Kidney epithelial cell (primary cell): ENCODE results near the gene FHOD3. TPM values are rescaled to one million over a fixed set of nuclear protein-coding genes. Genes with fewer than 3 reads are reported as not detected.

Experiments
- DNase-seq: peaks from one replicate; pipeline ENCODE4 v3.0.0-alpha.2; 2010; ENCODE audit warnings: low read depth
- H3K27me3 ChIP-seq: 2 replicates; pipeline ENCODE4 v1.6.0; 2011; ENCODE audit warnings: low read length; ENCODE audit not compliant: control insufficient read depth, insufficient read depth
- H3K36me3 ChIP-seq: 2 replicates; pipeline ENCODE4 v1.5.1; 2011; ENCODE audit warnings: low read length; ENCODE audit not compliant: control insufficient read depth, insufficient read depth
- H3K4me3 ChIP-seq: 2 replicates; pipeline ENCODE4 v1.5.1; 2011; ENCODE audit warnings: low read depth, mild to moderate bottlenecking, control low read depth, low read length
- total RNA-seq: library from RNA; depleted of rRNA; stranded (reverse); fragments of >200 nt; gene quantifications from 2 replicates; pipeline ENCODE4 v1.2.3, GENCODE V29; 2015
- TF ChIP-seq, protein P1 (sequence below): IDR thresholded peaks from 2 replicates; pipeline ENCODE4 v1.5.1; 2011; ENCODE audit warnings: mild to moderate bottlenecking, moderate library complexity, low read length, control low read depth, inconsistent platforms; ENCODE audit not compliant: insufficient read depth, poor library complexity, severe bottlenecking

The FHOD3 gene
- total RNA-seq, 1 donor from 2014 or later = 47.2 TPM

DNA sequence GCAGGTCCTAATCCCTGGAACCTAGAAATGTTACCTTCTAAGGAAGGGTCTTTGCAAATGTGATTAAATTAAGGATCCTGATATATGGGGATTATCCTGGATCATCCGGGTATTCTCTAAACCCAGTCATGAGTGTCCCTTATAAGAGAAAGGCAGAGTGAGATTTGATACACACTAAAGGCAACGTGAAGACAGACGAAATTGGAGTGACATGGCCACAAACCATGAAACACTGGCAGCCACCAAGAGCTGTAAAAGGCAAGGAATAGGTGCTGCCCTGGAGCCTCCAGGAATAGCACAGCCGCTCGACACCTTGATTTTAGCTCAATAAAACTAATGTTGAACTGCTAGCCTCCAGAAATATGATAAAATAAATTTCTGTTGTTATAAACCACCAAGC is 486.3 kb downstream of the FHOD3 start:
- Histone ChIP-seq H3K27me3 (no peaks in the 10 kb centered on the region), H3K36me3 (peaks cover 2% of the 10 kb centered on the region), H3K4me3 (no peak overlapping the region)
- no peak for DNase-seq
- TF ChIP-seq, protein P1, sequence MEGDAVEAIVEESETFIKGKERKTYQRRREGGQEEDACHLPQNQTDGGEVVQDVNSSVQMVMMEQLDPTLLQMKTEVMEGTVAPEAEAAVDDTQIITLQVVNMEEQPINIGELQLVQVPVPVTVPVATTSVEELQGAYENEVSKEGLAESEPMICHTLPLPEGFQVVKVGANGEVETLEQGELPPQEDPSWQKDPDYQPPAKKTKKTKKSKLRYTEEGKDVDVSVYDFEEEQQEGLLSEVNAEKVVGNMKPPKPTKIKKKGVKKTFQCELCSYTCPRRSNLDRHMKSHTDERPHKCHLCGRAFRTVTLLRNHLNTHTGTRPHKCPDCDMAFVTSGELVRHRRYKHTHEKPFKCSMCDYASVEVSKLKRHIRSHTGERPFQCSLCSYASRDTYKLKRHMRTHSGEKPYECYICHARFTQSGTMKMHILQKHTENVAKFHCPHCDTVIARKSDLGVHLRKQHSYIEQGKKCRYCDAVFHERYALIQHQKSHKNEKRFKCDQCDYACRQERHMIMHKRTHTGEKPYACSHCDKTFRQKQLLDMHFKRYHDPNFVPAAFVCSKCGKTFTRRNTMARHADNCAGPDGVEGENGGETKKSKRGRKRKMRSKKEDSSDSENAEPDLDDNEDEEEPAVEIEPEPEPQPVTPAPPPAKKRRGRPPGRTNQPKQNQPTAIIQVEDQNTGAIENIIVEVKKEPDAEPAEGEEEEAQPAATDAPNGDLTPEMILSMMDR = no peak

DNA sequence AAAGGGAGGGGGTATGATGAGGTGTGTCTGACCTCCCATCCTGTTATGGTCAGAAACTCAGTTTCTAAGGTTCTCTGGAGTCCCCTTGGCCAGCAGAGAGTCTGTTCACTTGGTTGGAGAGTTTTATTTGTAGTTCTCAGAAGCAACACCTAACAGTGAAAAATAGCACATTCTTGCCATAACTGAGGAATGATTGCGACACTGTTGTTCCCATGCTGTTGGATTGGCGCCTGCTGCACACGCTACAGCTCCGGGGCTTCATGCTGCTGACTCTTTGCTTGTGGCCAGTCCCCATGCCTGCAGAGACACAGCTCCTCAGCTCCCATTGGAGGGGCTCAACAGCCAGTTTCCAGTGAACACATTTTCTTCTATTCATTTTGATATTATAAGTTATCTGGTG is 489.2 kb downstream of the FHOD3 start:
- TF ChIP-seq, protein P1 = no peak
- H3K4me3 ChIP-seq = no peak overlapping the region
- DNase-seq = peak; percentile 56
- H3K27me3 ChIP-seq = no peaks in the 10 kb centered on the region
- H3K36me3 ChIP-seq = no peaks in the 10 kb centered on the region

DNA sequence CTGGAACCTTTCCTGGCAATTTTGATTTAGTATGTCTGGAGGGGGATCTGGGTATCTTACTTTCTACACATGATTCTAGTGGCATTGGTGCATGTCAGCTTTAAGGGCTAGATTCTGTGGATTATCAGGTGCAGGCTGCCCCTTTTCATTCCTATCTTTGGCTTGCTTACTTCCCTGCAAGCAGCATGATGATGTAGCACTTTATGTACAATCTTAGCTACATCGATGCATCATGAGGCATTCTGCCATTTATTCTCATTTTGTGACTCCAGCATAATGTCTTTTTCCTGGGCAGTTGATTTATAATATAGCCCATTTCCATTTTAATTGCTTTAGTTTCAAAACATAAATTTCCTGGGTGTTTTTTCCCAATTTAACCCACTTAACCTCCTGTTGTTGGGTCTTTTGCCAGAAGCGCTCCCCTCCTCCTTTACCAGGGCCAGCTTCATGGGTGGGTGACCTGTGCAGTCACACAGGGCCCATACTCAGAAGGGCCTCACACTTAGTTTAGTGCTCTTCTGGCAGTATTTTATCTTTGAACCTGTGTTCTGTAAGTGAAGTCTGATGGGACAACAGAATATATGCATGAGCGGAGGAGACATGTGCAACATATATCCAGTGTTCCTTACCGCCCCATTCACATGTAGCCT is 495.2 kb downstream of the FHOD3 start:
- TF ChIP-seq, protein P1 = no peak
- Histone ChIP-seq H3K36me3 (peaks cover 1% of the 10 kb centered on the region), H3K4me3 (no peak overlapping the region), H3K27me3 (no peaks in the 10 kb centered on the region)
- DNase-seq = no peak

DNA sequence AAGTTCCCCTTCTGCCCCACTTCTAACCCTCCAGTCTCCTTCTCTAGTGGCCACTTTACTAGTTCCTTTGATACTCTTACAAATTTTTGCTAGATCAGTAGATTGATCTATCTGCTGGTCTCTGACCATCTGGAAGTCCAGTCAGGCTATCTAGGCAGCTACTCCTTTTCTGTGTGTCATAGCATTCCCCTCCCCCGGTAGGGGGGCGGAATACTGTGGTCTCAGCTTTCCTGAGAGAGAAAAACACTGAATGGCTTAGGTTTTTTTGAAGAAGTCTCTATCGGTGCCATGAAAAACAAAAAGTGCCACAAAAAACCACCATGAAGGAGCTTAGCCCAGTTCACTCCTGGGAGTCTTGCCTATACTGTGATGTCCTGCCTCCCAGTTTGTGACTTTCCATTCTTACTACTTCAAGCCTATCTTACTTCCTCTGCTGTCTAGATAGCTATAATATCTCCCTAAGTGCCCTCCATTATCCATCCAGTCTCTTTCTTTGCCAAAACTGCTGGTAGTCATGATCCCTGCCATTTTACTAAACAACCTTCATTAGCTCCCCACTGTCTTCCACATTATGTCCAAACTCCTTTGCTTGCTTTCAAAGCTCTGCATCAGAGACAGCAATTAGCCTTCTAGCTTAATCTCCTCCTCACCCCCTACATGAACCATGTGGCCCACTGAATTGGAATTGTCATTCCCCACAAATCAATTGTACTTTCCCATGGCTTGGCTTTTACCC is 501.4 kb downstream of the FHOD3 start:
- peaks cover 1% of the 10 kb centered on the region for H3K36me3 ChIP-seq
- H3K4me3 ChIP-seq = no peak overlapping the region
- no peaks in the 10 kb centered on the region for H3K27me3 ChIP-seq
- TF ChIP-seq, protein P1 = no peak
- DNase-seq = no peak

DNA sequence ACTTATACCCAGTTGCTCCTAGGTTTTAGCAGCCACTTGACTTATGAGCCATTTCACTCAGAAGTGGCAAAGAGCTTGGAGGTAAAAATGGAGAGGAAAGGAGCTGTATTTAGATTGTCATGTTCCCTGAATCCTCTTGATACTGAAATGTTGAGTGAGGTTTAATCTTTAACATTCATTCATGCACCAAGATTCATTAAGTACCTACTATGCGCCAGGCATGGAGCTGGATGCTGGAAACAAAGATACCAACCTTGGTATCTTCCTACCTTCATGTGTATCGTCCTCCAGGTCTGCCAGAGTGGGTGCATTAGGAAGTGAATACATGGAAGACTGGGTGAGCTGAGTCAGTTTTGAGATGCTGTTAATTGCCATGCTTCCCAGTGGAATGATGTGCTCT is 507.6 kb downstream of the FHOD3 start:
- H3K27me3 ChIP-seq = no peaks in the 10 kb centered on the region
- H3K36me3 ChIP-seq = peaks cover 4% of the 10 kb centered on the region
- TF ChIP-seq, protein P1 = no peak
- H3K4me3 ChIP-seq = no peak overlapping the region
- no peak for DNase-seq
